ENCODE data around the gene ECE1. TPM values are rescaled to one million over a fixed set of nuclear protein-coding genes. Genes with fewer than 3 reads are reported as not detected.

Gene ECE1
- total and polyA plus RNA-seq, 2 donors (not counting 3 experiments of a cell fraction or from before 2014, with no cell fraction given): 437 to 562 TPM

GRCh38 chr1:21246905-21247642 is 43.2 kb downstream of the ECE1 start:
- H3K9ac ChIP-seq (replicated peaks; ENCODE audit: extremely low read depth, insufficient read depth, low read length): no peak overlapping the region
- ChIA-PET CTCF (interaction anchor here (1.0 to 3.2 kb wide), 5 partner anchors 23 to 349 kb away, joined by 3 to 14 read pairs (median 10); no protein-coding TSS in a partner anchor), POLR2A (no interaction called here)
- peaks cover 36 to 63% of the 10 kb centered on the region in 2 experiments for H3K36me3 ChIP-seq (ENCODE audit: control insufficient read depth in 2 of 2, extremely low read depth in 1 of 2, insufficient read depth in 2 of 2, low read length in 2 of 2)
- TF ChIP-seq POLR2AphosphoS5 (IDR thresholded peaks at IDR 0.05; ENCODE audit: insufficient read depth, low read depth, low read length): no peak
- TF ChIP-seq MAX (IDR thresholded peaks at IDR 0.05; ENCODE audit: insufficient read depth, insufficient read length): no peak
- no peak for TF ChIP-seq EZH2 (IDR thresholded peaks at IDR 0.05; ENCODE audit: borderline replicate concordance, low read depth, low read length, severe bottlenecking)
- no peak for TF ChIP-seq GATA2 (IDR thresholded peaks at IDR 0.05; ENCODE audit: insufficient read depth, insufficient read length, low read depth, low read length)
- no peak for TF ChIP-seq JUN (IDR thresholded peaks at IDR 0.05; ENCODE audit: borderline replicate concordance, insufficient read depth, insufficient read length, low read depth)
- TF ChIP-seq, protein P1, sequence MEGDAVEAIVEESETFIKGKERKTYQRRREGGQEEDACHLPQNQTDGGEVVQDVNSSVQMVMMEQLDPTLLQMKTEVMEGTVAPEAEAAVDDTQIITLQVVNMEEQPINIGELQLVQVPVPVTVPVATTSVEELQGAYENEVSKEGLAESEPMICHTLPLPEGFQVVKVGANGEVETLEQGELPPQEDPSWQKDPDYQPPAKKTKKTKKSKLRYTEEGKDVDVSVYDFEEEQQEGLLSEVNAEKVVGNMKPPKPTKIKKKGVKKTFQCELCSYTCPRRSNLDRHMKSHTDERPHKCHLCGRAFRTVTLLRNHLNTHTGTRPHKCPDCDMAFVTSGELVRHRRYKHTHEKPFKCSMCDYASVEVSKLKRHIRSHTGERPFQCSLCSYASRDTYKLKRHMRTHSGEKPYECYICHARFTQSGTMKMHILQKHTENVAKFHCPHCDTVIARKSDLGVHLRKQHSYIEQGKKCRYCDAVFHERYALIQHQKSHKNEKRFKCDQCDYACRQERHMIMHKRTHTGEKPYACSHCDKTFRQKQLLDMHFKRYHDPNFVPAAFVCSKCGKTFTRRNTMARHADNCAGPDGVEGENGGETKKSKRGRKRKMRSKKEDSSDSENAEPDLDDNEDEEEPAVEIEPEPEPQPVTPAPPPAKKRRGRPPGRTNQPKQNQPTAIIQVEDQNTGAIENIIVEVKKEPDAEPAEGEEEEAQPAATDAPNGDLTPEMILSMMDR (IDR thresholded peaks at IDR 0.05; ENCODE audit: extremely low read depth in 1 of 2, insufficient read depth in 1 of 2, low read depth in 1 of 2, low read length in 2 of 2): no peak
- TF ChIP-seq FOS (IDR thresholded peaks at IDR 0.05; ENCODE audit: borderline replicate concordance, insufficient read depth, low read length): no peak
- TF ChIP-seq POLR2A (IDR thresholded peaks at IDR 0.05; ENCODE audit: low read depth, low read length): no peak
- no peak for TF ChIP-seq MYC (IDR thresholded peaks at IDR 0.05; ENCODE audit: low read depth, low read length)
- dilution Hi-C loops (cut with MboI; ENCODE audit: extremely low pct_ligation_motif_present, low sequenced_read_pairs): loop anchor here (10.0 kb wide), 1 partner anchor 118 kb away; no protein-coding TSS in a partner anchor
- no peak overlapping the region for H3K4me3 ChIP-seq (replicated peaks in 1 of 3; ENCODE audit: insufficient read depth in 1 of 3, low read depth in 1 of 3, low read length in 3 of 3)
- no peaks in the 10 kb centered on the region for H3K9me3 ChIP-seq (replicated peaks; ENCODE audit: control insufficient read depth, insufficient read depth, low read length)
- BruUV-seq (replicated peaks): no TSS peak
- peaks cover 4% of the 10 kb centered on the region for H3K4me1 ChIP-seq (ENCODE audit: control insufficient read depth, extremely low read depth, insufficient read depth, low read length)
- H3K9me1 ChIP-seq (replicated peaks; ENCODE audit: control insufficient read depth, extremely low read depth, insufficient read depth, low read length): no peaks in the 10 kb centered on the region
- H3K27me3 ChIP-seq (ENCODE audit: control insufficient read depth in 2 of 2, insufficient read depth in 2 of 2, low read length in 2 of 2): no peaks in the 10 kb centered on the region
- no peaks in the 10 kb centered on the region for H4K20me1 ChIP-seq (replicated peaks; ENCODE audit: control insufficient read depth, extremely low read depth, insufficient read depth, low read length)
- H3K79me2 ChIP-seq (ENCODE audit: control insufficient read depth, insufficient read depth, low read length): peaks cover 22% of the 10 kb centered on the region
- H3K27ac ChIP-seq (ENCODE audit: insufficient read depth, low read depth, low read length): no peak overlapping the region
- FAIRE-seq (no peak), DNase-seq (ENCODE audit: low read depth, low spot score) (no peak)
- intact Hi-C loops (cut with micrococcal nuclease): no loop called here
- no peak overlapping the region for H3K4me2 ChIP-seq (ENCODE audit: insufficient read depth, low read length)
- H2AFZ ChIP-seq (ENCODE audit: low read depth, low read length): no peak overlapping the region
